Osteocyte (in vitro differentiated cells): ENCODE data around the gene CYTH4. TPM values are rescaled to one million over a fixed set of nuclear protein-coding genes. Genes with fewer than 3 reads are reported as not detected.

Experiments
- DNase-seq: peaks from one replicate; pipeline ENCODE4 v3.0.0; 2021; ENCODE audit warnings: mixed read lengths; ENCODE audit not compliant: unreplicated experiment; ENCODE audit errors: extremely low spot score
- H3K27ac Mint-ChIP-seq: one replicate; pipeline ENCODE4 v1.8.0; 2021; ENCODE audit warnings: mild to moderate bottlenecking, mixed read lengths; ENCODE audit not compliant: unreplicated experiment
- H3K27me3 Mint-ChIP-seq: one replicate; pipeline ENCODE4 v1.8.0; 2021; ENCODE audit warnings: mixed read lengths; ENCODE audit not compliant: unreplicated experiment
- H3K36me3 Mint-ChIP-seq: one replicate; pipeline ENCODE4 v1.8.0; 2021; ENCODE audit warnings: mixed read lengths; ENCODE audit not compliant: unreplicated experiment
- H3K4me1 Mint-ChIP-seq: one replicate; pipeline ENCODE4 v1.8.0; 2021; ENCODE audit warnings: mixed read lengths; ENCODE audit not compliant: unreplicated experiment
- H3K4me3 Mint-ChIP-seq: one replicate; pipeline ENCODE4 v1.8.0; 2021; ENCODE audit warnings: mild to moderate bottlenecking, moderate library complexity, mixed read lengths; ENCODE audit not compliant: unreplicated experiment
- H3K9me3 Mint-ChIP-seq: one replicate; pipeline ENCODE4 v1.8.0; 2021; ENCODE audit warnings: mixed read lengths; ENCODE audit not compliant: unreplicated experiment
- CTCF ChIP-seq: fragments of 200-600 bp; sonication (generic); IDR thresholded peaks from 2 replicates; pipeline ENCODE4 v1.5.0; 2021; ENCODE audit warnings: antibody characterized with exemption, mild to moderate bottlenecking, moderate library complexity
- total RNA-seq: library from RNA; stranded (reverse); gene quantifications from 2 replicates; pipeline ENCODE4 v1.2.1, GENCODE V29; 2021

Gene CYTH4
- total RNA-seq, 1 donor from 2014 or later = not detected

- H3K27me3 Mint-ChIP-seq = peaks cover 29% of the 10 kb centered on the region
- no peak for DNase-seq
These were observed 47.2 kb downstream of the CYTH4 start for GRCh38 chr22:37329238-37330140.

GRCh38 chr22:37330200-37331033 is 48.1 kb downstream of the CYTH4 start:
- no peak for DNase-seq
- Mint-ChIP-seq H3K9me3 (no peaks in the 10 kb centered on the region), H3K27ac (no peak overlapping the region), H3K4me1 (peaks cover 31% of the 10 kb centered on the region), H3K27me3 (peaks cover 28% of the 10 kb centered on the region), H3K36me3 (no peaks in the 10 kb centered on the region), H3K4me3 (no peak overlapping the region)
- TF ChIP-seq CTCF = no peak

More at GRCh38 chr22:37329238-37330140, 47.2 kb downstream of the CYTH4 start:
- Mint-ChIP-seq H3K4me1 (peaks cover 26% of the 10 kb centered on the region), H3K27ac (no peak overlapping the region), H3K4me3 (no peak overlapping the region), H3K9me3 (no peaks in the 10 kb centered on the region), H3K36me3 (no peaks in the 10 kb centered on the region)
- no peak for TF ChIP-seq CTCF

- H3K9me3 Mint-ChIP-seq = no peaks in the 10 kb centered on the region
- DNase-seq = no peak
- H3K4me1 Mint-ChIP-seq = peaks cover 37% of the 10 kb centered on the region
- TF ChIP-seq CTCF = no peak
- no peaks in the 10 kb centered on the region for H3K36me3 Mint-ChIP-seq
- peaks cover 32% of the 10 kb centered on the region for H3K27me3 Mint-ChIP-seq
- no peak overlapping the region for H3K27ac Mint-ChIP-seq
- H3K4me3 Mint-ChIP-seq = no peak overlapping the region
These were observed 48.7 kb downstream of the CYTH4 start for GRCh38 chr22:37331034-37331428.

GRCh38 chr22:37331856-37332536 is 49.7 kb downstream of the CYTH4 start:
- no peaks in the 10 kb centered on the region for H3K36me3 Mint-ChIP-seq
- H3K27ac Mint-ChIP-seq = no peak overlapping the region
- no peak for DNase-seq

More at GRCh38 chr22:37331856-37332536, 49.7 kb downstream of the CYTH4 start:
- Mint-ChIP-seq H3K4me1 (peaks cover 41% of the 10 kb centered on the region), H3K27me3 (peaks cover 30% of the 10 kb centered on the region), H3K9me3 (no peaks in the 10 kb centered on the region), H3K4me3 (no peak overlapping the region)
- TF ChIP-seq CTCF = no peak
